Body of pancreas (tissue), 4 donors: ENCODE data around the gene SLC9A7. TPM values are rescaled to one million over a fixed set of nuclear protein-coding genes. Genes with fewer than 3 reads are reported as not detected.

Experiments used
- ATAC-seq: fragments of 150-250 bp; one replicate; pipeline ENCODE4 v1.9.1; 2016
- DNase-seq, 4 donors: peaks; one replicate each; pipeline ENCODE4 v3.0.0-alpha.2; 2019
- H3K27ac ChIP-seq, 4 donors: fragments of 200-600 bp; sonication (generic); 1 replicate in 3 of 4; 2 replicates in 1 of 4; pipeline versions ENCODE4 v1.5.1 to v1.6.1; 2016 to 2019; ENCODE audit warnings: mild to moderate bottlenecking in 1 of 4, mixed read lengths in 1 of 4, moderate library complexity in 1 of 4
- H3K27me3 ChIP-seq, 2 donors: fragments of 200-600 bp; sonication (generic); one replicate each; pipeline ENCODE4 v1.6.0; 2016; ENCODE audit warnings: mild to moderate bottlenecking in 1 of 2
- H3K36me3 ChIP-seq, 2 donors: fragments of 200-600 bp; sonication (generic); replicated peaks in 1 of 2; 2 replicates each; pipeline ENCODE4 v1.5.1; 2016; ENCODE audit warnings: low read depth in 2 of 2; ENCODE audit not compliant: insufficient read depth in 1 of 2
- H3K4me1 ChIP-seq: fragments of 200-600 bp; sonication (generic); one replicate; pipeline ENCODE4 v1.6.0; 2016
- H3K4me3 ChIP-seq, 2 donors: fragments of 200-600 bp; sonication (generic); 1 replicate in 1 of 2; 2 replicates in 1 of 2; pipeline ENCODE4 v1.5.1; 2016 to 2019
- H3K9me3 ChIP-seq, 3 donors: fragments of 200-600 bp; sonication (generic); 1 replicate in 2 of 3; 2 replicates in 1 of 3; pipeline ENCODE4 v1.5.1; 2016
- POLR2A ChIP-seq, 3 donors: fragments of 450-650 bp; IDR thresholded peaks; one replicate each; pipeline ENCODE4 v1.6.1; 2016; ENCODE audit warnings: antibody characterized with exemption in 3 of 3, mild to moderate bottlenecking in 2 of 3
- WGBS, 2 donors: methylation state at CpG; one replicate each; pipeline ENCODE4 v1.1.5; 2017; 5-methylcytosine and 5-hydroxymethylcytosine counted together
- intact Hi-C: fragments of 100-400 bp; cut with DNase I; formaldehyde crosslinking; loops from one replicate; pipeline ENCODE4 v1.15.1; 2023
- total RNA-seq, 2 donors: library from RNA; depleted of rRNA; stranded (reverse); fragments of >200 nt; gene quantifications; one replicate each; pipeline ENCODE4 v1.1.0, GENCODE V29; 2016
- TF ChIP-seq, protein P1 (sequence below), 7 experiments: fragments of 450-650 bp in 4 of 7; fragments of 200-600 bp in 3 of 7; sonication (generic) in 3 of 7; IDR thresholded peaks; one replicate each; pipeline ENCODE4 v1.5.1; 2016 to 2019; ENCODE audit warnings: antibody characterized with exemption in 7 of 7

Gene SLC9A7
- total RNA-seq, 2 donors from 2014 or later = 6.2 to 7.6 TPM

- H3K4me3 ChIP-seq = no peak overlapping the region
- TF ChIP-seq, protein P1, sequence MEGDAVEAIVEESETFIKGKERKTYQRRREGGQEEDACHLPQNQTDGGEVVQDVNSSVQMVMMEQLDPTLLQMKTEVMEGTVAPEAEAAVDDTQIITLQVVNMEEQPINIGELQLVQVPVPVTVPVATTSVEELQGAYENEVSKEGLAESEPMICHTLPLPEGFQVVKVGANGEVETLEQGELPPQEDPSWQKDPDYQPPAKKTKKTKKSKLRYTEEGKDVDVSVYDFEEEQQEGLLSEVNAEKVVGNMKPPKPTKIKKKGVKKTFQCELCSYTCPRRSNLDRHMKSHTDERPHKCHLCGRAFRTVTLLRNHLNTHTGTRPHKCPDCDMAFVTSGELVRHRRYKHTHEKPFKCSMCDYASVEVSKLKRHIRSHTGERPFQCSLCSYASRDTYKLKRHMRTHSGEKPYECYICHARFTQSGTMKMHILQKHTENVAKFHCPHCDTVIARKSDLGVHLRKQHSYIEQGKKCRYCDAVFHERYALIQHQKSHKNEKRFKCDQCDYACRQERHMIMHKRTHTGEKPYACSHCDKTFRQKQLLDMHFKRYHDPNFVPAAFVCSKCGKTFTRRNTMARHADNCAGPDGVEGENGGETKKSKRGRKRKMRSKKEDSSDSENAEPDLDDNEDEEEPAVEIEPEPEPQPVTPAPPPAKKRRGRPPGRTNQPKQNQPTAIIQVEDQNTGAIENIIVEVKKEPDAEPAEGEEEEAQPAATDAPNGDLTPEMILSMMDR (IDR thresholded peaks at IDR 0.05) = no peak
- TF ChIP-seq POLR2A (IDR thresholded peaks at IDR 0.05) = no peak
- H3K4me1 ChIP-seq = no peaks in the 10 kb centered on the region
- DNase-seq = no peak
- intact Hi-C loops = no loop called here
- no peaks in the 10 kb centered on the region for H3K27me3 ChIP-seq
- no peaks in the 10 kb centered on the region for H3K9me3 ChIP-seq
- H3K27ac ChIP-seq = no peak overlapping the region
- ATAC-seq = no peak
- no peaks in the 10 kb centered on the region for H3K36me3 ChIP-seq
Measured at GRCh38 chrX:46618947-46619346, 140.0 kb downstream of the SLC9A7 start.

DNA sequence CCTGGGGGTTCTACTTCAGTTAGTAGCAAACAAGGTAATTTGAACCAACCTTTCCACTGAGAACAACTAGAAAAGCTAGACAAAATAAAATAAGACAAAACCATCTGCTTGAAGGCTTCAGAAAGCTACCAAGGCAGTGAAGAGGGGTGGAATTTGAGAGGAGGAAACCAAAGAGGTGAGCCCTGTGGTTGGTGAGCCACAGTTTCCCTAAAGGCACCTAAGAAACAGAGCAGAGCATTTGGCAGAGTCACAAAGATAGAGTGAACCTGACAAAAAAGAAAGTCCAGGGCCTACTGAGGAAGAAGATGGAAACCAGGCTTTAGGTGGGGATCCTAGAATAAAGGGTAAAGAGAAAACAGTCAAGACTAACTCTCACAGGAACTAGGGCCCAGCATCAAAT, 141.0 kb downstream of the SLC9A7 start:
- DNase-seq (no peak), ATAC-seq (no peak)
- Histone ChIP-seq H3K4me1 (no peaks in the 10 kb centered on the region), H3K27ac (no peak overlapping the region), H3K36me3 (no peaks in the 10 kb centered on the region), H3K9me3 (no peaks in the 10 kb centered on the region), H3K27me3 (no peaks in the 10 kb centered on the region), H3K4me3 (no peak overlapping the region)
- intact Hi-C loops = no loop called here
- TF ChIP-seq POLR2A (IDR thresholded peaks at IDR 0.05) = no peak
- TF ChIP-seq, protein P1 (IDR thresholded peaks at IDR 0.05) = no peak

DNA sequence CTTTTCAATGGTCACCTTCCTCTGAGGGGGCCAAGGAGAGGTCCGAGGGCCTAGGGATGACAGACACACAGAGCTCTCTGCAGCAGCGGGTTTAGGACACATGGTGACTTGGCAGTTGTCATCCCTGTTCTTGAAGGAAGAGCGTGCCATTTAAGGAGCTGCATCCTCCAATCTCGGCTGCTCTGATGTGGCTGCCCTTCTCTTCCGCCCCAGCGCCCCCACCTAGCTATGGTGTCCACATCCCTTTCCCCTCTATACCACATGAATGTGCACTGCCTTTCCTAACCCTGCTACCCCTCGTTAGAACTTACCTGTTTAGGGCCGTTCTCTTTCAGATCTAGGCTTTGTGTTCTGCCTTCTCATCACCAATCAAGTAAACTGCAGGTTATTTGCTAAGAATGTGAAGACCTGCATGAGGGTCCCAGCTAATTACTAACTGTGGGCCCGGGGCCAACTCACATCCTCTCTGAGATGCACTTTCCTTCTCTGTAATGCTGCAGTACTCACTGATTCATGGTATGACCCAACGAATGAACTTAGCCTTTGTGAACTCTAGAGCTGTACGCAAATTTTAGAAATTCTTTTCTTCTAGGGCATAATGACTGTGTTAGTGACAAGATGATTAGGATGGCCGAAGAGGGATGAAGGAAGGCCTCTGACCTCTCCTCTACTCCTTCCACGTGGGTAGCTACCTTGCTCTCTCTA, 147.1 kb downstream of the SLC9A7 start:
- Histone ChIP-seq H3K36me3 (no peaks in the 10 kb centered on the region), H3K9me3 (no peaks in the 10 kb centered on the region), H3K27me3 (no peaks in the 10 kb centered on the region), H3K27ac (no peak overlapping the region), H3K4me3 (no peak overlapping the region), H3K4me1 (no peaks in the 10 kb centered on the region)
- ATAC-seq (no peak), DNase-seq (no peak)
- no peak for TF ChIP-seq POLR2A (IDR thresholded peaks at IDR 0.05)
- TF ChIP-seq, protein P1 (IDR thresholded peaks at IDR 0.05) = no peak
- WGBS, 2 donors = 88 to 93% methylated on average over 10 to 13 of the region's 13 CpGs
- intact Hi-C loops = no loop called here

DNA sequence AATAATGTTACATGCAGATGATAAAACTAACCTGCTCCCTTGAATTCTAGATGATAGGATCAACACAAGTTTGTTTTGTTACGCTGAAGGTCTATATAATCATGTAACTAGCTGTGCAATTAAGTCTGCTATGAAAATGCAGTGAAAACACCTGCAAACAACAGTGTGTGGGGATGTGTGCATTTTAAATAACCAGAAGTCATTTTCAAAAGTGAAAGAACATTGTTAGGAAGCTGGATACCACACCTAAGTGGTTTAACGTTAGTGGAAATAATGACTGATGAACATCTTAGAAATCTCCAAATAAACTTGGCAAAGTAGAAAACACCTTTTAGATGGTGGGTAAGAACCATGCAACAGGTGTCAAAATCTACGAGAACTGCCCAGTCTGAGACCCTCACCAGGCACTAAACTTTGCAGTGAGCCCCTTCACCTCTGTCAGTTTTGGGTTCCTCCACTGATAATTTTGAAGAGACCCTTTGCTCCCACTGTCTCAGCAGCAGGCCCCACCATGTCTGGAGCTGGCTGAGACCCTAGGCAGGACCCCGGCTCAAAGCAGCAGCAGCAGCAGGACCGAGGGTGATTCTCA, 148.8 kb downstream of the SLC9A7 start:
- DNase-seq = no peak
- Histone ChIP-seq H3K4me3 (no peak overlapping the region), H3K27ac (no peak overlapping the region), H3K36me3 (no peaks in the 10 kb centered on the region), H3K27me3 (no peaks in the 10 kb centered on the region), H3K4me1 (no peaks in the 10 kb centered on the region), H3K9me3 (no peaks in the 10 kb centered on the region)
- WGBS, 2 donors = 85 to 91% methylated on average over 2 to 5 of the region's 5 CpGs
- TF ChIP-seq, protein P1 (IDR thresholded peaks at IDR 0.05) = no peak
- TF ChIP-seq POLR2A (IDR thresholded peaks at IDR 0.05) = no peak
- ATAC-seq = no peak
- intact Hi-C loops = no loop called here

- ATAC-seq (no peak), DNase-seq (no peak)
- WGBS, 2 donors = 51 to 69% methylated on average over 7 to 10 of the region's 11 CpGs
- Histone ChIP-seq H3K9me3 (no peaks in the 10 kb centered on the region), H3K4me1 (no peaks in the 10 kb centered on the region), H3K36me3 (no peaks in the 10 kb centered on the region), H3K4me3 (no peak overlapping the region), H3K27ac (no peak overlapping the region), H3K27me3 (no peaks in the 10 kb centered on the region)
- TF ChIP-seq, protein P1 (IDR thresholded peaks at IDR 0.05) = no peak
- no peak for TF ChIP-seq POLR2A (IDR thresholded peaks at IDR 0.05)
- intact Hi-C loops = no loop called here
Measured at GRCh38 chrX:46607916-46608315, 151.0 kb downstream of the SLC9A7 start.
